Erythroblast (primary cell): Measurements from ENCODE around the gene ANK2.

Source experiments
- GATA1 ChIP-seq: IDR thresholded peaks from 2 replicates; pipeline ENCODE4 v1.6.1; 2011; ENCODE audit warnings: low read depth, mild to moderate bottlenecking, control low read depth, low read length, moderate library complexity
- POLR2A ChIP-seq: IDR thresholded peaks from 2 replicates; pipeline ENCODE4 v1.6.1; 2011; ENCODE audit warnings: mild to moderate bottlenecking, low read length

DNA sequence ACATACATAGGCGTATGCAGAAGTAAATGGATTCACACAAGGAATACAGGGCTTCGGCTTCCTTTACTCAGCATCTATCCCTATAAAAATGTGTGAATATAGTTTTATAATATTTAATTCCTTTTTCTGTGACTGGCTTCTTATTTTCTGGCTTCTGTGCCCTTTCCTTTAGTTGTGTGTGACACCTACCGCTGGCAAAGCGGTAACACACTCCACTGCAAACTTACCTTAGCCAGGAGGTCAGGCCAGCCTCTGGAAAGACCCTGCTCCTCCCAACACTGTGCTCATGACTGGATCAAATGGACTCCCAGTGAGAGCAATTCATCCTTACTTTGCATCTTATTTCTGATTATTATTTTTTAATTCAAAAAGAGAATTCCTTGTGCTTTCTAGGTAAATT is 244.2 kb downstream of the ANK2 start:
- TF ChIP-seq POLR2A: no peak
- TF ChIP-seq GATA1: no peak
